ENCODE measurements around the gene RPGRIP1L. TPM values are rescaled to one million over a fixed set of nuclear protein-coding genes. Genes with fewer than 3 reads are reported as not detected.
"Not testable (repeated sequence)": the region's sequence is repeated elsewhere in the genome, so short reads cannot be mapped to it uniquely, and the experiment has no call there.

RPGRIP1L gene
- total RNA-seq, 1 donor from 2014 or later = 19.9 TPM

DNA sequence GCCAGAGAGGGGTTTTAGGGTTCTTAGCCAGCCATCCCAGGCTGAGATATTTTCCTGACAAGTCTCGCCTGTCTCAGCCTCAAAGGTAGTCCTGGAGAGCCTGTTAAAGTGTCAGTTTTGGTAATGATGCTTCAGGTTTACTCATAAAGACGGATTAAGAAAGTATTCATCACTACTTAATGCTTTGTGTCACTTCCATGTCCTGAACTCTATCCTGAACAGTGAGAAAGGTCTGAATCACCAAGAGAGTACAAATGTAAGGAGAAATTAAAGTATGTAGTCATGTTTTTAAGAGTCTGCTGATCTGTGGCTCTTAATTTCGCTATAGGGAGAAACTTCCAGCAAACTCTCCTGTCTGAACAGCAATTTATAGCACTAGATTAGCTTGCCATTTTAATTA, 14.0 kb downstream of the RPGRIP1L start:
- Mint-ChIP-seq H3K4me3 (ENCODE audit: low read depth) (no peak overlapping the region), H3K27ac (no peak overlapping the region), H3K4me1 (ENCODE audit: low read depth) (no peaks in the 10 kb centered on the region), H3K27me3 (no peaks in the 10 kb centered on the region), H3K9me3 (ENCODE audit: low read depth) (peaks cover 7% of the 10 kb centered on the region), H3K36me3 (ENCODE audit: insufficient read depth) (peaks cover 20% of the 10 kb centered on the region)
- TF ChIP-seq, protein P1, sequence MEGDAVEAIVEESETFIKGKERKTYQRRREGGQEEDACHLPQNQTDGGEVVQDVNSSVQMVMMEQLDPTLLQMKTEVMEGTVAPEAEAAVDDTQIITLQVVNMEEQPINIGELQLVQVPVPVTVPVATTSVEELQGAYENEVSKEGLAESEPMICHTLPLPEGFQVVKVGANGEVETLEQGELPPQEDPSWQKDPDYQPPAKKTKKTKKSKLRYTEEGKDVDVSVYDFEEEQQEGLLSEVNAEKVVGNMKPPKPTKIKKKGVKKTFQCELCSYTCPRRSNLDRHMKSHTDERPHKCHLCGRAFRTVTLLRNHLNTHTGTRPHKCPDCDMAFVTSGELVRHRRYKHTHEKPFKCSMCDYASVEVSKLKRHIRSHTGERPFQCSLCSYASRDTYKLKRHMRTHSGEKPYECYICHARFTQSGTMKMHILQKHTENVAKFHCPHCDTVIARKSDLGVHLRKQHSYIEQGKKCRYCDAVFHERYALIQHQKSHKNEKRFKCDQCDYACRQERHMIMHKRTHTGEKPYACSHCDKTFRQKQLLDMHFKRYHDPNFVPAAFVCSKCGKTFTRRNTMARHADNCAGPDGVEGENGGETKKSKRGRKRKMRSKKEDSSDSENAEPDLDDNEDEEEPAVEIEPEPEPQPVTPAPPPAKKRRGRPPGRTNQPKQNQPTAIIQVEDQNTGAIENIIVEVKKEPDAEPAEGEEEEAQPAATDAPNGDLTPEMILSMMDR (IDR thresholded peaks at IDR 0.05; ENCODE audit: unreplicated experiment) = no peak
- no peak for DNase-seq (ENCODE audit: low spot score, unreplicated experiment)

- H3K27me3 Mint-ChIP-seq = no peaks in the 10 kb centered on the region
- no peaks in the 10 kb centered on the region for H3K4me1 Mint-ChIP-seq (ENCODE audit: low read depth)
- no peak overlapping the region for H3K4me3 Mint-ChIP-seq (ENCODE audit: low read depth)
- H3K9me3 Mint-ChIP-seq (ENCODE audit: low read depth) = peaks cover 7% of the 10 kb centered on the region
- peaks cover 18% of the 10 kb centered on the region for H3K36me3 Mint-ChIP-seq (ENCODE audit: insufficient read depth)
- DNase-seq (ENCODE audit: low spot score, unreplicated experiment) = no peak
- no peak overlapping the region for H3K27ac Mint-ChIP-seq
- TF ChIP-seq, protein P1 (IDR thresholded peaks at IDR 0.05; ENCODE audit: unreplicated experiment) = no peak
Observed at GRCh38 chr16:53686710-53687109, 16.9 kb downstream of the RPGRIP1L start.

DNA sequence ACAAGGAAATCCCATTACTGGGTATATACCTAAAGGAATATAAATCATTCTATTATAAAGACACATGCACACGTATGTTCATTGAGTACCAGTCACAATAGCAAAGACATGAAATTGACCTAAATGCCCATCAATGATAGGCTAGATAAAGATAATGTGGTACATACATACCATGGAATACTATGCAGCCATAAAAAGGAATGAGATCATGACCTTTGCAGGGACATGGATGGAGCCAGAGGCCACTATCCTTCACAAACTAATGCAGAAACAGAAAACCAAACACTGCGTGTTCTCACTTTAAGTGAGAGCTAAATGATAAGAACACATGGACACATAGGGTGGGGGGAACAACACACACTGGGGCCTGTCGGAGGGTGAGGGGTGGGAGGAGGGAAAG, 18.3 kb downstream of the RPGRIP1L start:
- H3K4me1 Mint-ChIP-seq (ENCODE audit: low read depth); H3K27me3 Mint-ChIP-seq; DNase-seq (ENCODE audit: low spot score, unreplicated experiment); H3K9me3 Mint-ChIP-seq (ENCODE audit: low read depth); H3K27ac Mint-ChIP-seq; H3K4me3 Mint-ChIP-seq (ENCODE audit: low read depth): not testable (repeated sequence)
- H3K36me3 Mint-ChIP-seq (ENCODE audit: insufficient read depth) = peaks cover 18% of the 10 kb centered on the region

- H3K36me3 Mint-ChIP-seq (ENCODE audit: insufficient read depth) = peaks cover 17% of the 10 kb centered on the region
- H3K4me3 Mint-ChIP-seq (ENCODE audit: low read depth) = no peak overlapping the region
- no peak overlapping the region for H3K27ac Mint-ChIP-seq
- no peaks in the 10 kb centered on the region for H3K4me1 Mint-ChIP-seq (ENCODE audit: low read depth)
- no peak for DNase-seq (ENCODE audit: low spot score, unreplicated experiment)
- no peaks in the 10 kb centered on the region for H3K27me3 Mint-ChIP-seq
- TF ChIP-seq, protein P1 (IDR thresholded peaks at IDR 0.05; ENCODE audit: unreplicated experiment) = no peak
- peaks cover 7% of the 10 kb centered on the region for H3K9me3 Mint-ChIP-seq (ENCODE audit: low read depth)
Observed at GRCh38 chr16:53681354-53681753, 22.3 kb downstream of the RPGRIP1L start.

GRCh38 chr16:53680756-53681155, 22.9 kb downstream of the RPGRIP1L start:
- Mint-ChIP-seq H3K36me3 (ENCODE audit: insufficient read depth) (peaks cover 14% of the 10 kb centered on the region), H3K4me1 (ENCODE audit: low read depth) (no peaks in the 10 kb centered on the region), H3K4me3 (ENCODE audit: low read depth) (no peak overlapping the region), H3K9me3 (ENCODE audit: low read depth) (peaks cover 7% of the 10 kb centered on the region), H3K27me3 (no peaks in the 10 kb centered on the region), H3K27ac (no peak overlapping the region)
- DNase-seq (ENCODE audit: low spot score, unreplicated experiment) = no peak
- TF ChIP-seq, protein P1 (IDR thresholded peaks at IDR 0.05; ENCODE audit: unreplicated experiment) = no peak

DNA sequence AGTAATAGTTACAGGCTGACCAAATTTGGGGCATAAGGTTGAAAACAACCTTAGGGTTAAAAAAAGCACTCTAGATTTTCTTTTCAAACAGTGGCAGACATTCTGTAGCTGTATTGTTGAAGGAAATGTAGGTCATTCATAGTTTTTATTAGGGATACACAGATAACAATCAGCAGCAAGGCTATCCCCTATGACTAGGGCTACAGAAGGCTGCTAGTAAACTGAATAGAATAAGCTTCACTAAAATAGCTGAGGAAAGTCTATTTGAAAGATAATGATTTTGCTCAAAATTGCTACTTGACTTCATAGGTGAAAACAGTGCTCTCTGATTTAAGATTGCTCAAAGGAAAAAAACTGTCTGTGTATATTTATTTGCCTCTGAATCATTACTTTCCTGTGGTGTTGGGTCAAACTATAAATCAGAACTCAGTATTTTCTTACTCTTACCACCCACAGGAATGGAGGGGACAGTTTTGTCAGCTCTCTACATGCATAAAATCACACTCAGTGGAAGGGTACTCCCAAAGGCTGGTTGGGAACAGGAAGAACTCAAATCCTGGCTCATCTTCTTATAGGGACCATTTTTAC, 24.8 kb downstream of the RPGRIP1L start:
- no peak overlapping the region for H3K27ac Mint-ChIP-seq

More for the DNA sequence above, 24.8 kb downstream of the RPGRIP1L start:
- no peaks in the 10 kb centered on the region for H3K4me1 Mint-ChIP-seq (ENCODE audit: low read depth)
- no peak for DNase-seq (ENCODE audit: low spot score, unreplicated experiment)
- peaks cover 3% of the 10 kb centered on the region for H3K36me3 Mint-ChIP-seq (ENCODE audit: insufficient read depth)
- no peaks in the 10 kb centered on the region for H3K27me3 Mint-ChIP-seq
- TF ChIP-seq, protein P1 (IDR thresholded peaks at IDR 0.05; ENCODE audit: unreplicated experiment) = no peak
- no peak overlapping the region for H3K4me3 Mint-ChIP-seq (ENCODE audit: low read depth)
- H3K9me3 Mint-ChIP-seq (ENCODE audit: low read depth) = no peaks in the 10 kb centered on the region

All from progenitor cell of endocrine pancreas (in vitro differentiated cells).